GM04503 (cell line): Measurements from ENCODE around the gene PARD3.
A peak's percentile ranks its signal among the peaks of the same experiment; 100 is the strongest.
"Not testable (repeated sequence)": the region's sequence is repeated elsewhere in the genome, so short reads cannot be mapped to it uniquely, and the experiment has no call there.

ENCODE experiments used
- DNase-seq: peaks from one replicate; pipeline ENCODE4 v3.0.0-alpha.2; 2012; ENCODE audit warnings: low read depth

The PARD3 gene

DNA sequence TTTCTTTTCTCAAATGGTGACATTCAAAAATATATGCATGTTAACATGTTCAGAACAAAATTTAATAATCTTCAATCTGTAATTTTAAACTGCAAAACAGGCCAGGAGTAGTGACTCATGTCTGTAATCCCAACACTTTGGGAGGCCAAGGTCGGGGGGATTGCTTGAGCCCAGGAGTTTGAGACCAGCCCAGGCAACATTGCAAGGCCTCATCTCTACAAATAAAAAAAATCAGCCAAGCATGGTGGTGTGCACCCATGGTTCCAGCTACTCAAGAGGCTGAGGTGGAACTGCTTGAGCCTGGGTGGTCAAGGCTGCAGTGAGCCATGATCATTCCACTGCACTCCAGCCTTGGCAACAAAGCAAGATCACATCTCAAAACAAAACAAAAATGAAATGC lies 394.3 kb downstream of the PARD3 start:
- no peak for DNase-seq

DNA sequence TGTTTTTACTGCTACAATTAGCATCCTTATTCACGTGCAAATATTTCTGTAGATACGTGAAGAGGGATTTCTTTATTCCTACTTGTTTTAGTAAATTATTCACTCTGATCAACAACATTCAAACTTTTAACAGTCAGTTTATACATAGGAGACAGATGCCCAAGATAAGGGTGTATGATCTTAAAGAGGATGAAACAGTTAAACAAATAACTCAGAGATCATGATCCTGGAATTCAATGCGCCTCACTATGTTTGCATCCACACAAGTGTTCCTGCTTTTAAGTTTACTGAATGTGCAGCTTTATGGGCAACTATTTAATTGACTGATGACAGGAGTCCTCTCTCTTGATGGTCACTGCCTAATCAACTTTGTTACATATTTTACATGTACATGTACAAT lies 394.8 kb downstream of the PARD3 start:
- no peak for DNase-seq

DNA sequence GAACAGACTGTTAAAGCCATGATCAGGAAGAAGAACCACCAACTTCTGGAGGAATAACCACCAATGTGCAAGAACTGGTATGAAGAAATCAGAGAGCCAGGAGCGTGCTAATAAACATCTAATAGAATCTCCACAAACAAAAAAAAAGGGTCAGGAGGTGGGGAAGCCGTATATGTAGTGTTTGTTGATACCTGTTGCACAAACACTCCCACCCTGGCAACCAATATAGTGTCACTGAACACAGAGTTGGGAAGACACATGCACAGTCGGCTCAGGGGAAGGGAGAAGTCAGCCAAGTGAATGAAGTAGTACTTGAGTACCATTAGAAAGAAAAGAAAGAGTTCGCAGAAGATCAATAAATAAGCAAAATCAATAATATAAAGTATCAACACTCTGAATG lies 400.1 kb downstream of the PARD3 start:
- no peak for DNase-seq

- no peak for DNase-seq
Measured at GRCh38 chr10:34413756-34414587, 401.1 kb downstream of the PARD3 start.

GRCh38 chr10:34413214-34413613 lies 401.9 kb downstream of the PARD3 start:
- DNase-seq = no peak

GRCh38 chr10:34408956-34409355 lies 406.1 kb downstream of the PARD3 start:
- no peak for DNase-seq

DNA sequence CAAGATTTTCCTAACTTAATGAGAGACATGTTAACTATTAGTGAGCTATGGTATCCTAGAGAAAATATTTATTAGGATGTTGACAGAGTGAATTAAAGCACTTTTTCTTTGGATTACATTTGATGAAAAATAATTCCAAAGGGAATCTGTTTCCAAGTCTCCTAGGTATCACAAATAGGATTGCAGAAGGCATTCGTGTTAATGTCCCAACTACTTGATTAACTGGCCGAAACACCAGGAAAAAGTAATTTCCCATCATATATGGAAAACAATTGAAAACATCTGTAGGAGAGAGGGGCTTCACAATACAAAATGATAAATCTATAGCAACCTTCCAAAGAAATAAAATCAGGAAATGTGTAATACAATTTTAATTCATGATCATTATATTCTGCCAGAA lies 406.7 kb downstream of the PARD3 start:
- DNase-seq = no peak

DNA sequence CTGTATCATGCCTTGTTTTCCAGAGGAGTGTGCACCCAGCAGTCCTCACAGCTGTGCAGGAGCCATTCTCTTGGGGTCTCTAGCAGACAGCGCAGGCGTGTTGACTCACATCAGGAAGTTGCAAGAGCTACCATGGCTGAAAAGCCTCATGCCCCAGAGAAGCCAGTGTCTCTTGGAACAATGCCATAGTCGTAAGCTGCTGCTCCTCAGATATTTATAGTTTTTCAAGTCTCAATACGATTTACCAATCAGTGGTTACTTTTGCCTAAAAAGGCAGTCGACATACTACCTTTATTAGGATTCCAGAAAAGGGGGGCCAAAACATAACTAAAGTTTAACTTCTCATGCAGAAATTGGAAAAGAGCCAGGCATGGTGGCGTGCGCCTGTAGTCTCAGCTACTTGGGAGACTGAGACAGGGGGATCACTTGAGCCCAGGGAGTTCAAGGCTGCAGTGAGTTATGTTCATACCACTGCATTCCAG lies 407.7 kb downstream of the PARD3 start:
- DNase-seq = no peak

- no peak for DNase-seq
Measured at GRCh38 chr10:34406463-34407323, 408.4 kb downstream of the PARD3 start.

DNA sequence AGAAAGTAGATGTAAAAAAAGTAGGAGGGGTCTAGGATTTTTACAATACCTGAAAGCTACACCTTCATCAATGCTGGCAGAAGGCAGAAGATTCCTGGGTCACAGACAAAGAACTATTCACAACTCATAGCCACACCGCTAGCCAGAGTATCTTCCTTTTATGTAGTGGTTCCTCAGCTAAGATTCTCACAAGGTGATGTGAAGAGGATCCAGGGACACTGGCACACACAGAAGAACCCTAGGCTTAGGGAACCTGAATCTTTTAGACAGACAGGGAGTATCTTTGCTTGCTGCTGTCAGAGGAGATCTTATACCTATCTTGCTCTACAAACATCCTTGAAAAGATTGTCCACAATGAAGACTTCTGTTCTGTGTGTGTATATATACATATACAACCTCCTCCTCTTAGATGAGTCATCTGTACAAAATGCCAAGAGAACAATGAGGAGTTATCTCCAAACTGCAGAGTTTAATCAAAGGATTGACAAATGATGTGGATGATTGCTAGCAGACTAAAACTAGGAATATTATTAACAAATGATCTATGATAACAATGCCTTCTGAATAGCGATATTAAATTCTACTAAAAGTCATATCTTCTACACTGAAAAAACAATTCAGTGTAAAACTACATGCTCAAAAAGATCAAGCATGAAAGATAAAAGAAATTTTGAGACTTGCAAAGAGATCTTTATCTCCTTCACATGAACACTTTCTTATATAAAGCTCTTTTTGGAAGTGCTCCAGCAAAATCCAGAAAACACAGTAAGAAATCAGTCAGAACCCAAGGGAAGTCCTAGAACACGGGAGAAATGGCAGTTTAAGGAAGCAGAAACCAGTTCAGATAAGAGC lies 409.3 kb downstream of the PARD3 start:
- no peak for DNase-seq

DNA sequence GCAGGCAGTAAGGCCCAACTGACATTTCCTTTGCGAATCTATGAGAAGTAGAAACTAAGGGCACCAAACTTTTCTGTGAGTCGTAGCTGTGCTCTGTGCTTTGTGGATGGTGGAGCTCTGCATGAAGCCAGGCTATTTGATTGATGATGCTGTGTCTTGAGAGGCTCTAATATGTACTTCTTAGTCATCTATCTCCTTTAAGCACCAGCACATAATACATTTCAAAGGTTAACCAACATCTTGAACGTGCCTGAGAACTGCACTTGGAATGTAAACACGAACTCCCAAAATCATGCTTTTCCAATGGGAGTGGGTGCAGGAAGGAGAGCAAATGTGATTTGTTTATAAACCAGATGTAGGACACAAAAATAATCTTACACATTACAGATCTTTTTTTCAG lies 411.6 kb downstream of the PARD3 start:
- peak; percentile 17 for DNase-seq

- no peak for DNase-seq
Measured at GRCh38 chr10:34400075-34400474, 415.0 kb downstream of the PARD3 start.

DNA sequence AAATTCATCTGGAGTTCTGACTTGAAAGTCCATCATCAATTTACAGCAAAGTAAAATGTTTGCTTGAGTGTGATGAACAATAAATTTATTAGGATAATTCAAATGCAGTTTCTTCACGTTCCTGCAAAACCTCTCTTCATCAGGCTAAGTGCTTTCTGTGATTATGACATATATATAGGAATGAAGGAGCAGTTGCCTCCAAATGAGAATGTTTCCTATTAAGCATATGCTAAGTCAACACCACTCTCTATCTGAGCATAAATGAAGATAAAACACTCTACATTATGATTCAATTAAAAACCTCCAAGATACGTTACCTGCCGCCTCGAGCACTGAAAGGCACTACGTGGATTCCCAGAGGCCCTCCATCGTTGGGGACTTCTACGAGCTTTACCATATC lies 416.1 kb downstream of the PARD3 start:
- no peak for DNase-seq

DNA sequence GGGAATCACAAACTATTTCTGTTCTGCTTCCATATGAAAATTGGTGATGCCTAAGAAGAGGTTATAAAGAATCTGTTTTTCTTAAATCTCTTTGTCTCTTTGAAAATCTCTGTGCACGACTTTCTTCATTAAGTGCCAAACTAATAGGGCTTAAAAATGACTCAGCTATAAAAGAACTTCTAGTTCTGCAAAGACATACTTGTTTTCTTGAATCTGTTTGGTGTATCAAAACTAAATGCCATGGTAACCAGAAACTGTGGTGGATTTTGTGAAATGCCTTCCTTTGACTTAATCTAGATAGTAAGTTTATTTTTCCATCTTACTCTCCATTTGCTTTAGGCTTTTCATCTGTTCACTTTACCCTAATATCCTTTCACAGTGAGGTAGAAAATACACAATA lies 417.8 kb downstream of the PARD3 start:
- DNase-seq = peak; percentile 57

GRCh38 chr10:34396663-34397062 lies 418.4 kb downstream of the PARD3 start:
- DNase-seq = no peak

GRCh38 chr10:34392641-34393170 lies 422.4 kb downstream of the PARD3 start:
- DNase-seq = no peak

GRCh38 chr10:34391168-34391567 lies 423.9 kb downstream of the PARD3 start:
- not testable (repeated sequence) for DNase-seq

GRCh38 chr10:34389801-34390200 lies 425.3 kb downstream of the PARD3 start:
- no peak for DNase-seq

GRCh38 chr10:34386921-34387320 lies 428.2 kb downstream of the PARD3 start:
- DNase-seq = no peak

DNA sequence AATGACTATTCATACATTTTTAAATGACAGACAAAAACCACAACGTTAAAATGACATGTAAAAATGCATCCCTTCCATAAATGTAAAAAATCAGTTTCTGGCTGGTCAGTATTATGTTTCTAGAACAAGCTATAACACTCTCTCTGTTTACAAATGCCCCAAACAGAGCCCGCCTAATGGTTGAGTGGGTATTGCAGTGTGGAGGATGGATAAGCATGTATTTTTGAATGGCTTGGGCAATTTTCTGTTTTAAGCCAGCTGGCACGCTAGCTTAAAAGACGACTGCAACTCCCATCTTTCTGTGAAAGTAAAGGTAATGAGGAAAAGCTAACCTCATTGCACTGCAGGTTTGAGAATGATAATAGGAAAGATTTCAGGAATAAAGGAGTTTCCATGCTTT lies 430.7 kb downstream of the PARD3 start:
- no peak for DNase-seq

- no peak for DNase-seq
Measured at GRCh38 chr10:34382626-34383025, 432.5 kb downstream of the PARD3 start.

DNA sequence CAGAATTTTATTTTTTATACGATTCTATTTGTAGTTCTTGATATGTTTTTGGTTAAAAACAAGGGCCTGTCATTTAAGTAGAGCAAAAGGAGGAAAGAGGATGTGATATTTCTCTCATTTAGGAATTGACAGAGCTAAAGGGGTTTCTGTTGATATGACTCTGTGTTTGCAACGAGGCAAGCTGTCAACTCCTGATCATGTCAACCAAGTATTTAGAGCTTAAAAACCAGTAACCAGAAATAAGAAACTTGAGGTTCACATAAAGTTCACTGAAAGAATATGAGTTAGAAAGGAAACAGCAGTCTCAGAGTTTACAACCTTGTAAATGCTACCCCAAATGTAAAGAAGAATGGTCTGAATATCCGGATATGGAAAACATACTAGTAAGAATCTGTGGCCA lies 434.2 kb downstream of the PARD3 start:
- no peak for DNase-seq
